AG09319 (cell line): ENCODE measurements around the gene FAM50A.

Source experiments
- DNase-seq: peaks from one replicate; pipeline ENCODE4 v3.0.0-alpha.2; 2010; ENCODE audit warnings: low read depth; ENCODE audit errors: extremely low read depth
- TF ChIP-seq, protein P1 (sequence below): IDR thresholded peaks from 2 replicates; pipeline ENCODE4 v1.5.1; 2011; ENCODE audit warnings: low read depth, mild to moderate bottlenecking, inconsistent platforms, low read length, moderate library complexity

Gene FAM50A

GRCh38 chrX:154450312-154450711, 6.4 kb downstream of the FAM50A start:
- DNase-seq, result no peak
- TF ChIP-seq, protein P1, sequence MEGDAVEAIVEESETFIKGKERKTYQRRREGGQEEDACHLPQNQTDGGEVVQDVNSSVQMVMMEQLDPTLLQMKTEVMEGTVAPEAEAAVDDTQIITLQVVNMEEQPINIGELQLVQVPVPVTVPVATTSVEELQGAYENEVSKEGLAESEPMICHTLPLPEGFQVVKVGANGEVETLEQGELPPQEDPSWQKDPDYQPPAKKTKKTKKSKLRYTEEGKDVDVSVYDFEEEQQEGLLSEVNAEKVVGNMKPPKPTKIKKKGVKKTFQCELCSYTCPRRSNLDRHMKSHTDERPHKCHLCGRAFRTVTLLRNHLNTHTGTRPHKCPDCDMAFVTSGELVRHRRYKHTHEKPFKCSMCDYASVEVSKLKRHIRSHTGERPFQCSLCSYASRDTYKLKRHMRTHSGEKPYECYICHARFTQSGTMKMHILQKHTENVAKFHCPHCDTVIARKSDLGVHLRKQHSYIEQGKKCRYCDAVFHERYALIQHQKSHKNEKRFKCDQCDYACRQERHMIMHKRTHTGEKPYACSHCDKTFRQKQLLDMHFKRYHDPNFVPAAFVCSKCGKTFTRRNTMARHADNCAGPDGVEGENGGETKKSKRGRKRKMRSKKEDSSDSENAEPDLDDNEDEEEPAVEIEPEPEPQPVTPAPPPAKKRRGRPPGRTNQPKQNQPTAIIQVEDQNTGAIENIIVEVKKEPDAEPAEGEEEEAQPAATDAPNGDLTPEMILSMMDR, result no peak

- TF ChIP-seq, protein P1, result no peak
- no peak for DNase-seq
Measured at GRCh38 chrX:154452823-154453222, 8.9 kb downstream of the FAM50A start.

DNA sequence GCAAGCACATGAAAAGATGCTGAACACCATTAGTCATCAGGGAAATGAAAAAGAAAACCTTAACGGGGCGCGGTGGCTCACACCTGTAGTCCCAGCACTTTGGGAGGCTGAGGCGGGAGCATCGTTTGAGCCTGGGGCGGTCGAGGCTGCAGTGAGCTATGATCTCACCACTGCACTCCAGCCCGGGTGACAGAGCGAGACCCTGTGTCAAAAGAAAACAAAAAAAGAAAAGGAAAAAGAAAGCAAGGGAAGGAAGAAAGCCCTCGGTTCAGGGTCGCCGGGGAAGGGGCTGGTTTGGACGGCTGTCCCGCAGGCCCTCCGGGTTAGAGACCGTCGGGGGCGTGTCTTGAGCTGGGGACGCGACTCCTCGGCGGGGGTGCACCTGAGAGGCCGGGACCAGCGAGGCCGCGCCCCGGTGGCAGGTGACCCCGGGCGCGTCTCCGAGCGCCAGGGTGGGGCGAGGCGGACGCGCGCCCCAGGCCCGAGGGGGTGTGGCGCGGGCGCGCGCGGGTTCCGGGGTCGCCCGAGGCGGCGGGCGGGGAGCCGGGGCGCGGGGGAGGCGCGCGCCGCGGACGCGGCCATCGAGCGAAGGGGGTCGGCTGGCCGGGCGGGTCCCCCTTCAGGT, 13.7 kb downstream of the FAM50A start:
- DNase-seq, result no peak
- TF ChIP-seq, protein P1, result no peak

DNA sequence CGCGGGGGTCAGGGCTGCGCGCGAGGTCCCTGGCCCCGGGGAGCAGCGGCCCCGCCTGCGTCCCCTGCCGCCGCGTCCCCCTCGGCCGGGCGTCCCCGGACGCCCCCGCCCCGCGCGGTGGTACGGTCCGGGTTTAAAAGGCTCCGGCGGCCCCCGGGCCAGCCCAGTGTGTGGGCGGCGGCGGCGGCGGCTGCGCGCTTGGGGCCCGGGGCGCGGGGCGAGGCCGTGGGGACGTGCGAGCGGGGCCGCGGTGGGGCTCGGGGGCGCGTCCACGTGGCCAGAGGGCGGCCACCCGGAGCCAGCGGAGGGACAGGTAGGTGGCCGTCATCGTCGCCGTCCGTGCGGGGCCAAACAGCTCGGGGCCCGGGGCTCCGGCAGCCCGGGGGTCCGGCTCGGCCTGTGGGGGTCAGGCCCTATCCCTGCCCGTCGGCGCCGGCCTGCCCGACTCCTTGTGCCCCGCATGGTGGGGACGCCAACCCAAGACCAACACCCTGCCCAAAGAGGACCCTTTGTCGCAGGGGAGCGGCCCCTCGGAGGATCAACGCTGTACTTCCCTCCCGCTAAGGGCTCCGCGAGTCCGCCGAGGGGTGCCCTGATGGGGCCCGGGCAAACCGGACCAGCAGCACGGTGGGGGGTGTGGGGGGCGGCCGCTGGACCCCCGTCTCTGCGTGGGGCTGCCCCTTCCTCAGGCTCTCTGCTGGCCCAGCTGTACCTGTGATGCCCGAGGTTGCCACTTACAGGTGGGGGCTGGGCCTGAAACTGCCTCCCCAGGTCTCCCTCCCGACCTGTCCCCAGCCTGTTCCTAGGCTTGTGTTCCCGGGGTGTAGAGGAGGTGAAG, 14.4 kb downstream of the FAM50A start, which contains the start of gene PLXNA3:
PLXNA3 (plus strand) TSS at position 166 of the 838 bp plus-strand sequence. CDS start 1,903 bp downstream, outside the sequence.
- DNase-seq, result no peak
- TF ChIP-seq, protein P1, result no peak

- DNase-seq, result no peak
Measured at GRCh38 chrX:154458954-154459778, 15.2 kb downstream of the FAM50A start.

GRCh38 chrX:154459832-154460231, 15.9 kb downstream of the FAM50A start:
- TF ChIP-seq, protein P1, result no peak
- DNase-seq, result no peak

More at GRCh38 chrX:154458954-154459778, 15.2 kb downstream of the FAM50A start:
- TF ChIP-seq, protein P1, result no peak
